ENCODE results near the gene NUDT12.

Gene NUDT12

DNA sequence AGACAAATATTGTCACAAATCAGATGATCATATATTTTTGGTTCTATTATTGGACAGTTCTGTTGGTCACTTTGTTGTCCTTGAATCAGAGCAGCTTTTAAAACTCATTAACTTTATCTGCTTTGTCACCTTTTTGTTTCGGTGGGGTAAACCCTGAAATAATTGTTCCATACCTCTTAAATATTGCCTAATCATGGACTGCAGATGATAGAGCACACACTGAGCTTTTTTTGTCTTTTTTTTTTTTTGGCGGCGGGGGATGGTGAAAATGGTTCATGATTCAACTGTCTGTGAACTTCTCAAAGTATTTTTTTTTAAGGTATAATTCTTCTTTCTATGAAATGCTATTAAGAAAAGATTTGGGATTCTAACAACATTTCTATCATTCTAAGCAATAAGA is 1.8 kb downstream of the NUDT12 start:
- no peak overlapping the region for H3K4me3 ChIP-seq (ENCODE audit: low read depth, low read length)
- H3K36me3 ChIP-seq, result no peaks in the 10 kb centered on the region
- H3K9me3 ChIP-seq, result no peaks in the 10 kb centered on the region
- no peaks in the 10 kb centered on the region for H3K4me1 ChIP-seq
- no peaks in the 10 kb centered on the region for H3K27me3 ChIP-seq
- TF ChIP-seq, protein P1, sequence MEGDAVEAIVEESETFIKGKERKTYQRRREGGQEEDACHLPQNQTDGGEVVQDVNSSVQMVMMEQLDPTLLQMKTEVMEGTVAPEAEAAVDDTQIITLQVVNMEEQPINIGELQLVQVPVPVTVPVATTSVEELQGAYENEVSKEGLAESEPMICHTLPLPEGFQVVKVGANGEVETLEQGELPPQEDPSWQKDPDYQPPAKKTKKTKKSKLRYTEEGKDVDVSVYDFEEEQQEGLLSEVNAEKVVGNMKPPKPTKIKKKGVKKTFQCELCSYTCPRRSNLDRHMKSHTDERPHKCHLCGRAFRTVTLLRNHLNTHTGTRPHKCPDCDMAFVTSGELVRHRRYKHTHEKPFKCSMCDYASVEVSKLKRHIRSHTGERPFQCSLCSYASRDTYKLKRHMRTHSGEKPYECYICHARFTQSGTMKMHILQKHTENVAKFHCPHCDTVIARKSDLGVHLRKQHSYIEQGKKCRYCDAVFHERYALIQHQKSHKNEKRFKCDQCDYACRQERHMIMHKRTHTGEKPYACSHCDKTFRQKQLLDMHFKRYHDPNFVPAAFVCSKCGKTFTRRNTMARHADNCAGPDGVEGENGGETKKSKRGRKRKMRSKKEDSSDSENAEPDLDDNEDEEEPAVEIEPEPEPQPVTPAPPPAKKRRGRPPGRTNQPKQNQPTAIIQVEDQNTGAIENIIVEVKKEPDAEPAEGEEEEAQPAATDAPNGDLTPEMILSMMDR (IDR thresholded peaks at IDR 0.05; ENCODE audit: low read depth, low read length), result no peak
- no peak for DNase-seq

DNA sequence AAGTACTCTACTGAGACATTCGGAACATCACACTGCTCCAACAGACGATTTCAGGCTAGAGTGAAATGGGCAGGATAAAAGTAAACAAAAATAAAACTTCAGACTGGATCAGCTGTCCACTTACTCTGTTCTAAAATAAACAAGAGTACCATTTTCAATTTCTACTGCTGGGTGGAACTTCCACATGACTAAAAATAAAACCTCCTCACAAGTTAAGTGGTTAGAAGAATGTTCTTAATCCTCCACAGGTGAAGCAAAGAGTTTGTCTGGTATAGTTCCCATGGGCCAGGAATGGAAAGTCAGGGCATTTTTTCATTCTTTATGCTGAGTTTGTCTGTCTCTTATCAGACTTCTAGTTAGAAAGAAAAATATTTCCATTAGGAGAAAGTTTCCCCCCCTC is 15.7 kb downstream of the NUDT12 start:
- Histone ChIP-seq H3K4me3 (ENCODE audit: low read depth, low read length) (no peak overlapping the region), H3K27me3 (no peaks in the 10 kb centered on the region), H3K9me3 (no peaks in the 10 kb centered on the region), H3K36me3 (no peaks in the 10 kb centered on the region), H3K4me1 (no peaks in the 10 kb centered on the region)
- DNase-seq, result no peak
- TF ChIP-seq, protein P1 (IDR thresholded peaks at IDR 0.05; ENCODE audit: low read depth, low read length), result no peak

DNA sequence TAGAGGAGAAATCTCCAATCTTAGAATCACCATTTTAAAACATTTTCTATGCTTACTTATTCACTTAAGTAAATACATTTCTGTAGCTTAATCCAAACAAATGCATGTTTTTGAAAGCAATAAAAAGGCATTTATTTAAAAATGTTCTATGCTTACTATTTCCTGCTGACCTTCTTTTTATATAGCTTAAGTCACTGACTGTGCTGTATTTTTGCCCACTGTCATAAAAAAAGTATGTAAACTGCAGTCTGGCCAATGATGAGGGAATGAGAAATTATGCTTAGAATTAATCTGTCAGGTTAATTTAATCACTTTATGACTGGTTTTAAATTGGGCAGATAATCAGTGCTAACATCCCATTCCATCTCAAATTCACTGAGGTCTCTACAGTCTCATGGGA is 20.1 kb downstream of the NUDT12 start:
- TF ChIP-seq, protein P1 (IDR thresholded peaks at IDR 0.05; ENCODE audit: low read depth, low read length), result no peak
- no peaks in the 10 kb centered on the region for H3K36me3 ChIP-seq
- H3K4me3 ChIP-seq (ENCODE audit: low read depth, low read length), result no peak overlapping the region
- no peaks in the 10 kb centered on the region for H3K27me3 ChIP-seq
- peaks cover 4% of the 10 kb centered on the region for H3K4me1 ChIP-seq
- H3K9me3 ChIP-seq, result no peaks in the 10 kb centered on the region
- no peak for DNase-seq

DNA sequence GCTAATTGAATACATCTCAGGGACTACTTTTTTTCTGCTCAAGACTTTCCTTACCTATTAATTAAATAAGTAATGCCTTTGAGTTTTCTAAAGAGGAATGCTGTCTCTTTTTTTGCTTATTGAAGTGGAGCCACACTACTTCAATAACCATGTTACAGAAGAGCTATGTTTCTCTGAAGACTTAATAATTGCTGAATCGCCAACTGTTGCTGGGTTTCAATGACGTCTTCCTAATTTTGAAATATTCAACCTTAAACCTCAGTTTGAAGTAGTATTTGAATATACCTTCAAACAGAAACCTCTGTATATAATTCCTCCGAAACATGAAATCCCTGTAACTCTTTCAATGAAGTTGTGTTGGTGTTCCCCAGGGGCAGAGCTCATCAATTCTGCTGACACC is 21.0 kb downstream of the NUDT12 start:
- no peaks in the 10 kb centered on the region for H3K9me3 ChIP-seq
- no peak overlapping the region for H3K4me3 ChIP-seq (ENCODE audit: low read depth, low read length)
- TF ChIP-seq, protein P1 (IDR thresholded peaks at IDR 0.05; ENCODE audit: low read depth, low read length), result no peak
- H3K4me1 ChIP-seq, result peaks cover 4% of the 10 kb centered on the region
- H3K36me3 ChIP-seq, result no peaks in the 10 kb centered on the region
- DNase-seq, result no peak
- H3K27me3 ChIP-seq, result no peaks in the 10 kb centered on the region

DNA sequence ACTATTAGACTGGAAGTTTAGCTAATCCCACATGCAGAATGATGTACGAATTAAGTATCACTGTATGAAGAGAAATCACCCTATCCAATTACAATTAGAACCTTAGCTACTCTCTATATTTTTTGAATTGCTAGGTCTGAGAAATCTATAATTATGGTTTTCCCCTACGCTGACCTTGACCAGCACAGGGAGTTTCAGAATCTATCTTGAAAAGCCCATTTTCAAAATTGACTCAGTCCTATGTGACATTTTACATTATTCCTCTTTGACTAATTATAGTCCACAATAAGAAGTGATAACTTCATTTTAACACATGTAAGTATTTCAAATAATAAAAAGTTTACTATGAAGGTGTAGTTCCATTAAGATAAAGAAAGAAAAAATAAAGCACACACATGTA is 21.5 kb downstream of the NUDT12 start:
- H3K36me3 ChIP-seq, result no peaks in the 10 kb centered on the region
- H3K4me3 ChIP-seq (ENCODE audit: low read depth, low read length), result no peak overlapping the region
- no peak for DNase-seq
- no peaks in the 10 kb centered on the region for H3K27me3 ChIP-seq
- TF ChIP-seq, protein P1 (IDR thresholded peaks at IDR 0.05; ENCODE audit: low read depth, low read length), result no peak
- peaks cover 4% of the 10 kb centered on the region for H3K4me1 ChIP-seq
- H3K9me3 ChIP-seq, result no peaks in the 10 kb centered on the region

DNA sequence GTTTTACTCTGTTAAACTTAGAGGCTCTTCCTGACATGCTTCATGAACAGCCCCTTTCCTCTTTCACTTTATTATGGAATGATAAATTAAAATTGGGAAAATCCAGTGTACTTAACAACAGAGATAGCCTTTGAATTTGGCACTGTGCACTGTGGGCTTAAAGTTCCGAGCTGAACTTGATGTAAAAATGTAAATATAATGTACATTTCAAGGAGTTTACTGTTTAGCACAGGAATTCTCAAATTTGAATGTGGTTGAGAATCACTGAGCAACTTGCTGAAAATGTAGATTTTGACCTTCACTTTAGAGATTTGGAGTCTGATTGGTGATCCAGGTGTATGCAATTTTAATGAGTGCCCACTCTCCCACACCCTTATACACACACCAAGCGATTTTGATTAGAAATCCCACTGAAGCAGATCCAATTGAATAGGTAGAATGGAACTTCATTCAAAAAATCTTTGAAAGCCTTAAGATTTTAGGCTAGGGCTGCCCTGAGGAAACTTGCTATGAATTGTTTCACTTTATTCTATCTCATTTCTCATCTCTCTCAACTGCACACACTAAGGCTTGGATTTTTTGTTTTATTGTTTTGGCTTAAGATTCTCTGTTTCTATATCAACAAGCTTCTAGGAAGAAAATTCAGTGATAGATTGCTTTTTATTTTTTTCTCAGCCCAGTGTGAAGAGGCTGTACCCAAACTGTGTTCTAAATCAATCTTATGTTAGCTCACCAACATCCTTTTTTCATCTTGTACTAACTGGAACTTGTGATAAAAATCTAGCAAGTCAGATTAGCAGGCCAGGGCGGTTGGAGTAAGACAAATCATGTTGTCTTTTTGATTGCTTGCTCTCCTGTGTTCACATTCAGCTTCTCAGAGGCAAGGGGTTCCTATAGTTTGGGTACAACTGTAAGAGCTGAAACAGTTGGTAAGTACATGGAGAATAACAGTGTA is 22.9 kb downstream of the NUDT12 start:
- TF ChIP-seq, protein P1 (IDR thresholded peaks at IDR 0.05; ENCODE audit: low read depth, low read length), result no peak
- no peak for DNase-seq
- H3K4me1 ChIP-seq, result peaks cover 4% of the 10 kb centered on the region

More for the DNA sequence above, 22.9 kb downstream of the NUDT12 start:
- Histone ChIP-seq H3K9me3 (no peaks in the 10 kb centered on the region), H3K36me3 (no peaks in the 10 kb centered on the region), H3K27me3 (no peaks in the 10 kb centered on the region), H3K4me3 (ENCODE audit: low read depth, low read length) (no peak overlapping the region)

All from BE2C (cell line).